IPS-18a (cell line): ENCODE measurements around the gene SMIM21.

ENCODE experiments used
- H3K27ac ChIP-seq: one replicate; pipeline ENCODE4 v1.5.1; 2013; ENCODE audit warnings: low read length
- H3K27me3 ChIP-seq: one replicate; pipeline ENCODE4 v1.6.1; 2013; ENCODE audit warnings: mild to moderate bottlenecking, low read length; ENCODE audit not compliant: control insufficient read depth, insufficient read depth
- H3K36me3 ChIP-seq: one replicate; pipeline ENCODE4 v1.6.1; 2013; ENCODE audit warnings: low read depth, low read length; ENCODE audit not compliant: control insufficient read depth
- H3K4me1 ChIP-seq: one replicate; pipeline ENCODE4 v1.6.1; 2013; ENCODE audit warnings: low read depth, low read length; ENCODE audit not compliant: control insufficient read depth
- H3K4me3 ChIP-seq: one replicate; pipeline ENCODE4 v1.5.1; 2013; ENCODE audit warnings: low read length
- H3K9ac ChIP-seq: one replicate; pipeline ENCODE4 v1.6.1; 2013; ENCODE audit warnings: mild to moderate bottlenecking, low read length, moderate library complexity
- H3K9me3 ChIP-seq: one replicate; pipeline ENCODE4 v1.6.1; 2013; ENCODE audit warnings: low read depth, low read length; ENCODE audit not compliant: control insufficient read depth

SMIM21 gene

DNA sequence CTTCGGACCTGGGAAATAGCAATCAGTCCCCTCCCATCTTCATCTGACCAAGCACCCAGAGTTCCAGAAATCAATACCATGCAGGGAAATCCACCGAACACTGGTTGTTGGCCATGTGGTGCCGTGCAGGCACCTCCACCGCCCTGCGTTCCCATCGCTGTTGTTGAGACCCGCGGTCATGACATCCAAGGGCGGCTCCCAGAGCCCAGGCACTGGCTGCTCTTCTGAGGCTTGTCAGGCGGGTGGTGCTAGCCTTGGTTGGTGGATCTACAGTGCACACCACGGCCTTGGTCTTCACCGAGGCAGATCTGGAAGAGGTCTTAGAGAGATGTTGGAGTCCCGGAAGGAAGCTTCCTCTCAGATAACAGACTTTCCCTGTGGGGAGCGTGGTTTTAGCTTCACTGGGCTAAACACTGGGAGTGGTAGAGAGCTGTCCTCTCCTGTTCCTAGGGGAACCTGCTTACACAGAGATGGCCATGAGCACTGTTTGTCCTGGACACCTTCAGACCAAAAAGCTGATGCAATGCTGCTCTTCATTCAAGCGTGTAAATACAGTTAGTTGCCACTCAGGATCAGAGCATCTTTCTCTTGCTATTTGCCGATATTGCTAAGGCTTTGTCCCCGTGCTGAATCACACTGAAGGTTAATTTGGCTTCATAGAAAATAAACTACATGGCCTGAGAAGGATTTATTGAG is 58.3 kb downstream of the SMIM21 start:
- no peaks in the 10 kb centered on the region for H3K36me3 ChIP-seq
- no peaks in the 10 kb centered on the region for H3K9me3 ChIP-seq
- no peak overlapping the region for H3K27ac ChIP-seq
- H3K4me1 ChIP-seq: no peaks in the 10 kb centered on the region
- H3K27me3 ChIP-seq: no peaks in the 10 kb centered on the region
- no peak overlapping the region for H3K4me3 ChIP-seq
- no peak overlapping the region for H3K9ac ChIP-seq

DNA sequence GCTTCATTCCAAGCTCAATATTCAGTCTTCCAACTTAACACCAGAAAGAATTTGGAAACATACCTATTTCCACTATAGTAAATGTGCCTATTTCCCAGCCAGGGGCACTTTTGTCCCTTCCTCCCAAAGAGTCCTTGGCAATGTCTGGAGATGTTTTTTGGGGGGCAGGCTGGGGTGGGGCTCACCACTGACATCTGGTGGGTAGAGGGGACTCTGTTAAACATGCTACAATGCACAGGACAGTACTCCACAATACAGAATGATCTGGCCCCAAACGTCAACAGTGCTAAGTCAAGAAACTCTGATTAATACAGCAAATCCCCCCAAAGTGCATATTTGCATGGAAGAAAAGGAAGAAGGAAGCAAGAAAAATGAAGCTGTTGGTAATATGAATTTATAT is 61.7 kb downstream of the SMIM21 start:
- Histone ChIP-seq H3K9me3 (no peaks in the 10 kb centered on the region), H3K36me3 (no peaks in the 10 kb centered on the region), H3K9ac (no peak overlapping the region), H3K27me3 (no peaks in the 10 kb centered on the region), H3K4me1 (no peaks in the 10 kb centered on the region), H3K4me3 (no peak overlapping the region), H3K27ac (no peak overlapping the region)

DNA sequence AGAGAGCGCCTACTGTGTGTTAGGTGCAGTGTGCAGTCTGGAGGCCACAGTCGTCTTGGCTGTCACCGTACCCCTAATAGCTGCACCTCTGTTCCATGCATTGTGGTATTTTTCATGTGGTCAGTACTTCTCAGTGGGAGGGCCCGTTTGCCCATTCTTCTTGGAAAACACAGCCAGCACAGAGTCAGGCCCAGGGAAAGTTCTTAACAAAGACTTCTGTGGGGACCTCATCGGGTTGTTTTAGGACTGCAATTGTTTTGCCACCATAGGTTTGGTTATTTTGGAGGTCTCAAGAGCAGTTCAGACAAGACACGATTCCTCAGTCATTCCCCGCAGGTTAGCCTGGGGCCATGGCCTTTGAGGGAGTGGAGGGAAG is 62.3 kb downstream of the SMIM21 start:
- no peaks in the 10 kb centered on the region for H3K36me3 ChIP-seq
- H3K27ac ChIP-seq: no peak overlapping the region
- no peak overlapping the region for H3K4me3 ChIP-seq
- H3K9ac ChIP-seq: no peak overlapping the region
- H3K4me1 ChIP-seq: no peaks in the 10 kb centered on the region
- no peaks in the 10 kb centered on the region for H3K9me3 ChIP-seq
- no peaks in the 10 kb centered on the region for H3K27me3 ChIP-seq

GRCh38 chr18:75364512-75365253 is 62.8 kb downstream of the SMIM21 start:
- H3K27me3 ChIP-seq: no peaks in the 10 kb centered on the region
- H3K9me3 ChIP-seq: no peaks in the 10 kb centered on the region
- H3K27ac ChIP-seq: no peak overlapping the region
- H3K4me3 ChIP-seq: no peak overlapping the region
- no peaks in the 10 kb centered on the region for H3K4me1 ChIP-seq
- H3K9ac ChIP-seq: no peak overlapping the region
- H3K36me3 ChIP-seq: no peaks in the 10 kb centered on the region

- Histone ChIP-seq H3K36me3 (no peaks in the 10 kb centered on the region), H3K9ac (no peak overlapping the region), H3K27me3 (no peaks in the 10 kb centered on the region), H3K4me1 (no peaks in the 10 kb centered on the region), H3K9me3 (no peaks in the 10 kb centered on the region), H3K27ac (no peak overlapping the region), H3K4me3 (no peak overlapping the region)
Measured at GRCh38 chr18:75363446-75364225, 63.9 kb downstream of the SMIM21 start.

- Histone ChIP-seq H3K9me3 (no peaks in the 10 kb centered on the region), H3K9ac (no peak overlapping the region), H3K27me3 (no peaks in the 10 kb centered on the region), H3K27ac (no peak overlapping the region), H3K4me3 (no peak overlapping the region), H3K36me3 (no peaks in the 10 kb centered on the region), H3K4me1 (no peaks in the 10 kb centered on the region)
Measured at GRCh38 chr18:75362435-75362834, 65.1 kb downstream of the SMIM21 start.

GRCh38 chr18:75360941-75361340 is 66.6 kb downstream of the SMIM21 start:
- H3K4me1 ChIP-seq: no peaks in the 10 kb centered on the region
- no peaks in the 10 kb centered on the region for H3K27me3 ChIP-seq
- no peak overlapping the region for H3K4me3 ChIP-seq
- no peaks in the 10 kb centered on the region for H3K9me3 ChIP-seq
- H3K27ac ChIP-seq: no peak overlapping the region
- H3K9ac ChIP-seq: no peak overlapping the region
- H3K36me3 ChIP-seq: no peaks in the 10 kb centered on the region

- Histone ChIP-seq H3K27me3 (no peaks in the 10 kb centered on the region), H3K36me3 (no peaks in the 10 kb centered on the region), H3K4me1 (no peaks in the 10 kb centered on the region), H3K4me3 (no peak overlapping the region), H3K27ac (no peak overlapping the region), H3K9ac (no peak overlapping the region), H3K9me3 (no peaks in the 10 kb centered on the region)
Measured at GRCh38 chr18:75360215-75360614, 67.3 kb downstream of the SMIM21 start.
